LNCaP clone FGC (cell line): Measurements from ENCODE around the gene SPTBN1.

ENCODE experiments used
- DNase-seq: peaks from one replicate; pipeline ENCODE4 v3.0.0-alpha.2; 2011; ENCODE audit warnings: low read depth
- H3K4me3 ChIP-seq: 2 replicates; pipeline ENCODE4 v1.5.1; 2011; ENCODE audit warnings: mild to moderate bottlenecking, low read depth, low read length, control low read depth
- CTCF ChIP-seq: IDR thresholded peaks from 2 replicates; pipeline ENCODE4 v1.5.1; 2012; ENCODE audit warnings: mild to moderate bottlenecking; ENCODE audit not compliant: control insufficient read depth, insufficient read depth; ENCODE audit errors: extremely low read depth

SPTBN1 gene

DNA sequence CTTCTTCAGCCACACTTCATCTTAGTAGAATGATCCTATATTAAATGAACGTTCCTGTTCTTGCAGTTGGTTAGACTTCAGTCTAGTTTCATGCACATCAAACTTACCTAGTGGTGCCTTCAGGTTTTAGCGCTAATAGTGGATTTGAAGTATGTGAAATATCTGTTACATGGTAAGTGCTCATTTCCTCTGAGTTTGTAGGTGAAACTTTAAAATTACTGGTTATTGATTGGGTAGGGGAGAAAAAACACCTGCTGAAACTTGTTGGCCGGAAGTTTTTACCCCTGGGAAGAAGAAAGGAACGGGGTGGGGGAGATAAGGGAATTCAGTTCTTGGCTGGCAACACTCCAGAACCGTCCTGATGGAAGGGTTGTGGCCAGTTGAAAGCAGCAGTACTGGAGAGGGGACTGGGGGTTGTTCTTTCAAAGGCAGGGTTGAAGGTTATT lies 112.8 kb downstream of the SPTBN1 start:
- DNase-seq, result no peak

DNA sequence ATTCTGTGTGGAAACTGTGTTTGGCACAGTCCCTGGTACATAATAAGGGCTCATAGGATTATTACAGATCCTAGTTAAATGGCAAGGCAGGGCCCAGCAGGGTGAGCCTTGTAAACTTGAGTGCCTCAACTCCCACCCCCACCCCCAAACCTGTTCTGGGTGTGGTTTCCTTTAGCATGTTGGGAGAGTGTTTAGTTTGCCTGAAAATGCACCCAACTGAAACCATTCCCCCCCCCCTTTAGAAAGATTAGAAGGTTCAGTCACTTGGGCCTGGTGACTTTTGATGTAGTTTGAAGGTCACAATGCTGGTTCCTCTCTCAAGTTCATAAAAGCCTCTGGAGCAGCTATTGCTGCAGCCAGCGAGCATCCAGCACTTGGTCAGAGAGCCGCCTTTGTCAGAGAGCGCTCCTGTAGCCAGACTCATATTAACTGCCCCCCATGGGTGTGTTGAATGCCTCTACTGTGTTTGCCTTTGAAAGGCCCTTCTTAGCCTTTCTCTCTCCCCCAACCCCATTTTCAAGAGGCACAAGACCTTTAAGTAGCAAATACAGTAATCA lies 113.7 kb downstream of the SPTBN1 start:
- no peak for TF ChIP-seq CTCF
- H3K4me3 ChIP-seq, result no peak overlapping the region
- DNase-seq, result no peak

More for the DNA sequence above, 112.8 kb downstream of the SPTBN1 start:
- TF ChIP-seq CTCF, result no peak
- H3K4me3 ChIP-seq, result no peak overlapping the region

DNA sequence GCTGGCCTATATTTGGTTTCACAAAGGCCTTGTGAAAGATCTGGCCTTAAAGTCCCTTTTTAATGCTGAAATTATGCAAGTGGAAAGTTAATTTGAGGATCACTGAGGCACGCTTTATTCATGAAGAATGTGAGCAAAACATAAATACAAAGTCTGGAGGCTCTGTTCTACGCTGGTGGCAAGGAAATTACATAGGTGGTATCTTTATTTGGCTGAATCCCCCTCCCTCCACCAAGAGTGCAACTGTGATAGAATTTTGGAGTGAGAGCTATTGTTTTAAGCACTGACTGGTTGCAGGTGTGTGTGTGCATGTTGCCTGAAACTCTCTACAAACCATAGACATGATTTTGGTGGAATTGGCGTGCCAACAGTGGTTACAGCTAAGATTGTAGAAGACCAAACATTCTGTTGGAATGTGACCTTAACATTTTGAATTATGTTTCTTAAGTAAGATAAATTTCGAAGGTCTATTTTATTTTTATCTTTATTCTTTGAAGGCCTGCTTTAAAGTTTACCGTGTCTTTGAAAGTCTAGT lies 114.3 kb downstream of the SPTBN1 start:
- H3K4me3 ChIP-seq, result no peak overlapping the region
- no peak for DNase-seq
- TF ChIP-seq CTCF, result no peak

- H3K4me3 ChIP-seq, result no peak overlapping the region
- no peak for TF ChIP-seq CTCF
- no peak for DNase-seq
Measured at GRCh38 chr2:54570925-54571694, 115.0 kb downstream of the SPTBN1 start.

DNA sequence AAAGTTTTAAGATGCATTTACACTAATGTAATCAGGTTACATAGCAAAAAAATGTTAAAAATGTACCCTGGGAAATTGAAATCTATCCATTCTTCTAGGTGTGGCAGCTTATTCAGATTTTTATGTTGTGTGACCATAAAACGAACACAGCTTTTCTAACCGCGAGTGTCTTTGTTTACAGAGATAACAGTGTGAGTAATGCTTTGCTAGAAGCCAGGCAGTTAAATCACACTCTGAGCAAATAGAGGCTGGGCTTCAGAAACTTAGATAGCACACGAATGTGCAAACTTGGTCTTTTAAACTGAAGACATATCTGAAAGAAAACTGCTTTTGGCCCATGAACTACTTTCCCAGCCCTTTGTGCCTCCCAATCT lies 116.1 kb downstream of the SPTBN1 start:
- no peak overlapping the region for H3K4me3 ChIP-seq

More for the DNA sequence above, 116.1 kb downstream of the SPTBN1 start:
- TF ChIP-seq CTCF, result no peak
- peak; percentile 75 for DNase-seq
